RWPE2 (cell line): ENCODE results near the gene USP9Y.
A peak's percentile ranks its signal among the peaks of the same experiment; 100 is the strongest.

Source experiments
- ATAC-seq: fragments of 200-7000 bp; cut with Tn5 transposase; 3 replicates; pipeline ENCODE4 v1.9.1; 2021; ENCODE audit warnings: low read depth
- DNase-seq: peaks from one replicate; pipeline ENCODE4 v3.0.0-alpha.2; 2020; ENCODE audit warnings: low spot score
- H3K27ac ChIP-seq: fragments of 450-650 bp; 2 replicates; pipeline ENCODE4 v1.5.1; 2017; ENCODE audit warnings: mild to moderate bottlenecking; ENCODE audit not compliant: poor library complexity, severe bottlenecking
- H3K27me3 ChIP-seq: fragments of 250-450 bp; sonication (Bioruptor Pico); 2 replicates; pipeline ENCODE4 v1.5.1; 2021; ENCODE audit warnings: mild to moderate bottlenecking, moderate library complexity; ENCODE audit not compliant: insufficient read depth, poor library complexity, severe bottlenecking
- H3K36me3 ChIP-seq: fragments of 250-450 bp; sonication (Bioruptor Pico); 2 replicates; pipeline ENCODE4 v1.5.1; 2020; ENCODE audit warnings: low read depth, mild to moderate bottlenecking, moderate library complexity
- H3K4me1 ChIP-seq: fragments of 250-450 bp; sonication (Bioruptor Pico); 2 replicates; pipeline ENCODE4 v1.5.1; 2021; ENCODE audit warnings: mild to moderate bottlenecking, moderate library complexity; ENCODE audit not compliant: insufficient read depth, poor library complexity, severe bottlenecking
- H3K4me3 ChIP-seq: fragments of 250-450 bp; sonication (Bioruptor Pico); 2 replicates; pipeline ENCODE4 v1.5.1; 2021; ENCODE audit warnings: mild to moderate bottlenecking, moderate library complexity; ENCODE audit not compliant: severe bottlenecking
- H3K9me3 ChIP-seq: fragments of 250-450 bp; sonication (Bioruptor Pico); 2 replicates; pipeline ENCODE4 v1.5.1; 2021; ENCODE audit warnings: mild to moderate bottlenecking, moderate library complexity; ENCODE audit not compliant: severe bottlenecking
- CTCF ChIP-seq: fragments of 450-650 bp; IDR thresholded peaks from one replicate; pipeline ENCODE4 v1.5.1; 2017; ENCODE audit warnings: mild to moderate bottlenecking, moderate library complexity; ENCODE audit not compliant: poor library complexity, severe bottlenecking

Gene USP9Y

GRCh38 chrY:12809034-12809433 lies 108.0 kb downstream of the USP9Y start:
- no peak overlapping the region for H3K4me3 ChIP-seq
- peaks cover 86% of the 10 kb centered on the region for H3K36me3 ChIP-seq
- no peak for DNase-seq
- ATAC-seq: peak; percentile 54; the same call in 1 of the 3 replicates
- no peaks in the 10 kb centered on the region for H3K4me1 ChIP-seq
- no peak overlapping the region for H3K27ac ChIP-seq
- TF ChIP-seq CTCF: peak; percentile 72
- H3K9me3 ChIP-seq: no peaks in the 10 kb centered on the region
- H3K27me3 ChIP-seq: no peaks in the 10 kb centered on the region

- Histone ChIP-seq H3K27me3 (no peaks in the 10 kb centered on the region), H3K27ac (no peak overlapping the region), H3K9me3 (no peaks in the 10 kb centered on the region), H3K4me1 (peaks cover 3% of the 10 kb centered on the region), H3K36me3 (peaks cover 69% of the 10 kb centered on the region), H3K4me3 (no peak overlapping the region)
- no peak for DNase-seq
- no peak for TF ChIP-seq CTCF
- ATAC-seq: peak; percentile 59; the same call in 2 of the 3 replicates
Observed at GRCh38 chrY:12823408-12823807, 122.4 kb downstream of the USP9Y start.

- peaks cover 3% of the 10 kb centered on the region for H3K4me1 ChIP-seq
- no peak for TF ChIP-seq CTCF
- peaks cover 71% of the 10 kb centered on the region for H3K36me3 ChIP-seq
- H3K4me3 ChIP-seq: no peak overlapping the region
- H3K27ac ChIP-seq: no peak overlapping the region
- H3K9me3 ChIP-seq: no peaks in the 10 kb centered on the region
- no peaks in the 10 kb centered on the region for H3K27me3 ChIP-seq
- DNase-seq: no peak
- ATAC-seq: peak; percentile 87; the same call in 2 of the 3 replicates
Observed at GRCh38 chrY:12826791-12827190, 125.8 kb downstream of the USP9Y start.

- Histone ChIP-seq H3K36me3 (peaks cover 90% of the 10 kb centered on the region), H3K9me3 (no peaks in the 10 kb centered on the region), H3K27me3 (no peaks in the 10 kb centered on the region), H3K27ac (no peak overlapping the region), H3K4me1 (no peaks in the 10 kb centered on the region), H3K4me3 (no peak overlapping the region)
- ATAC-seq (no peak), DNase-seq (no peak)
- no peak for TF ChIP-seq CTCF
Observed at GRCh38 chrY:12833284-12833683, 132.3 kb downstream of the USP9Y start.

- ATAC-seq (no peak), DNase-seq (no peak)
- H3K27ac ChIP-seq: no peak overlapping the region
- H3K9me3 ChIP-seq: no peaks in the 10 kb centered on the region
- H3K27me3 ChIP-seq: no peaks in the 10 kb centered on the region
- no peaks in the 10 kb centered on the region for H3K4me1 ChIP-seq
- no peak overlapping the region for H3K4me3 ChIP-seq
- no peak for TF ChIP-seq CTCF
- H3K36me3 ChIP-seq: peaks cover 100% of the 10 kb centered on the region
Observed at GRCh38 chrY:12837550-12837949, 136.5 kb downstream of the USP9Y start.
